Epithelial cell of proximal tubule (primary cell): ENCODE data around the gene SBNO2. TPM values are rescaled to one million over a fixed set of nuclear protein-coding genes. Genes with fewer than 3 reads are reported as not detected.

Experiments
- DNase-seq: peaks from one replicate; pipeline ENCODE4 v3.0.0-alpha.2; 2011; ENCODE audit warnings: low read depth
- H3K4me3 ChIP-seq: 2 replicates; pipeline ENCODE4 v1.5.1; 2011; ENCODE audit warnings: low read depth, mild to moderate bottlenecking, low read length
- total RNA-seq: library from RNA; depleted of rRNA; stranded (reverse); fragments of >200 nt; gene quantifications from 2 replicates; pipeline ENCODE4 v1.2.3, GENCODE V29; 2015
- TF ChIP-seq, protein P1 (sequence below): conservative IDR thresholded peaks from 2 replicates; pipeline ENCODE4 v1.5.1; 2012; ENCODE audit warnings: low read depth, mild to moderate bottlenecking, low read length

SBNO2 gene
- total RNA-seq, 1 donor from 2014 or later: 56.2 TPM

GRCh38 chr19:1085676-1086442 is 88.2 kb downstream of the SBNO2 start:
- H3K4me3 ChIP-seq: no peak overlapping the region
- TF ChIP-seq, protein P1, sequence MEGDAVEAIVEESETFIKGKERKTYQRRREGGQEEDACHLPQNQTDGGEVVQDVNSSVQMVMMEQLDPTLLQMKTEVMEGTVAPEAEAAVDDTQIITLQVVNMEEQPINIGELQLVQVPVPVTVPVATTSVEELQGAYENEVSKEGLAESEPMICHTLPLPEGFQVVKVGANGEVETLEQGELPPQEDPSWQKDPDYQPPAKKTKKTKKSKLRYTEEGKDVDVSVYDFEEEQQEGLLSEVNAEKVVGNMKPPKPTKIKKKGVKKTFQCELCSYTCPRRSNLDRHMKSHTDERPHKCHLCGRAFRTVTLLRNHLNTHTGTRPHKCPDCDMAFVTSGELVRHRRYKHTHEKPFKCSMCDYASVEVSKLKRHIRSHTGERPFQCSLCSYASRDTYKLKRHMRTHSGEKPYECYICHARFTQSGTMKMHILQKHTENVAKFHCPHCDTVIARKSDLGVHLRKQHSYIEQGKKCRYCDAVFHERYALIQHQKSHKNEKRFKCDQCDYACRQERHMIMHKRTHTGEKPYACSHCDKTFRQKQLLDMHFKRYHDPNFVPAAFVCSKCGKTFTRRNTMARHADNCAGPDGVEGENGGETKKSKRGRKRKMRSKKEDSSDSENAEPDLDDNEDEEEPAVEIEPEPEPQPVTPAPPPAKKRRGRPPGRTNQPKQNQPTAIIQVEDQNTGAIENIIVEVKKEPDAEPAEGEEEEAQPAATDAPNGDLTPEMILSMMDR: no peak
- DNase-seq: no peak

- DNase-seq: no peak
- H3K4me3 ChIP-seq: no peak overlapping the region
- TF ChIP-seq, protein P1: no peak
Measured at GRCh38 chr19:1085053-1085658, 88.9 kb downstream of the SBNO2 start.

DNA sequence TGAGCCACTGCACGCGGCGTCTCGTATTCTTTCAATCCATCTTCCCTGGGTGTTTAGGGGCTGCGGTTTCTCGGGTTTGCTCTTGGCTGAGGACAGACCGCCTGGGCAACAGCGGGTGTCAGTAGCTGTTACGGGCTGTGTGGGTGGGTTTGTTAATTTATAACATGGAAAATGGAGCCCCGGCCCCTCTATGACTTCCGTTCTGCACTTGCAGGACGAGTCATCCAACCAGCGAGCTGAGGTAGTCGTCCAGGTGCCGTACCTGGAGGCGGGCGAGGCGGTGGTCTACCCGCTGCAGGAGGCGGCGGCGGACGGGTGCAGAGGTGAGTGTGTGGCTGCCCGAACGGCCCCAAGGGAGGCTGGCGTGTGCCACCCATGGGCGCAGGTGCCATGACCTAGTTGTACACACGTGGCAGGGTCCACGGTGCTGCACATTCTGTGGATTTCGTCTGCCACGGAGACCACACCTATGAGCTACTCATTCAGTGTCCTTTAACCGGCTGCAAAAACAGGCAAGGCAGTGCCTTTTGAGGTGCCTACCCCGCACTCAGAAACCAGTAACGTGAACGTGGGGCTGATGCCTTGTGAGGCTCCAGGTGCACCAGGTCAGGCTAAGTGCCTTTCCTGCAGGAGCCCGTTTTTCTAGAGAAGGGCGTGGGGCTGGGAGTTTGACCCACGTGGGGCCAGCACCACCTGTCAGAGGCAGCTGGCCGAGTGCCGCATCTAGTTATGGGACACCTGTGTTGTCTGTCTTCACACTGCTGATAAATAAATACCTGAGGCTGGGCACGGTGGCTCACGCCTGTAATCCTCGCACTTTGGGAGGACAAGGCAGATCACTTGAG is 89.8 kb downstream of the SBNO2 start:
- DNase-seq: no peak

GRCh38 chr19:1082928-1083816 is 90.9 kb downstream of the SBNO2 start:
- peak overlapping the region; percentile 45 for H3K4me3 ChIP-seq
- TF ChIP-seq, protein P1: no peak
- DNase-seq: no peak

More for the DNA sequence above, 89.8 kb downstream of the SBNO2 start:
- peak overlapping the region; percentile 4 for H3K4me3 ChIP-seq
- TF ChIP-seq, protein P1: no peak

- H3K4me3 ChIP-seq: peak overlapping the region; percentile 45
- no peak for DNase-seq
- TF ChIP-seq, protein P1: no peak
Measured at GRCh38 chr19:1082165-1082927, 91.7 kb downstream of the SBNO2 start.
